WTC11 (cell line): ENCODE results near the gene ANKRD17. TPM values are rescaled to one million over a fixed set of nuclear protein-coding genes. Genes with fewer than 3 reads are reported as not detected.
"Not testable (repeated sequence)": the region's sequence is repeated elsewhere in the genome, so short reads cannot be mapped to it uniquely, and the experiment has no call there.

ENCODE experiments used
- ATAC-seq: fragments of 200-7000 bp; cut with Tn5 transposase; 2 replicates; pipeline ENCODE4 v1.10.0; 2021; ENCODE audit warnings: mild to moderate bottlenecking, moderate library complexity
- CTCF ChIA-PET: fragments of 300-600 bp; sonication (Branson Sonifier 250); formaldehyde crosslinking; loops from one replicate; lab custom pipeline; 2021; ENCODE audit warnings: antibody characterized with exemption; lab: Charles Lee
- POLR2A ChIA-PET: fragments of 350-600 bp; sonication (Branson Sonifier 250); formaldehyde crosslinking; loops from one replicate; lab custom pipeline; 2021; ENCODE audit warnings: antibody characterized with exemption; lab: Charles Lee
- DNase-seq: peaks from one replicate; pipeline ENCODE4 v3.0.0; 2021; ENCODE audit warnings: low spot score
- H3K27ac Mint-ChIP-seq: 2 replicates; pipeline ENCODE4 v1.8.0; 2021; ENCODE audit warnings: mixed read lengths
- H3K27me3 Mint-ChIP-seq: 2 replicates; pipeline ENCODE4 v1.8.0; 2021; ENCODE audit warnings: low read depth, mild to moderate bottlenecking, moderate library complexity, mixed read lengths
- H3K36me3 Mint-ChIP-seq: 2 replicates; pipeline ENCODE4 v1.8.0; 2021; ENCODE audit warnings: mixed read lengths
- H3K4me1 Mint-ChIP-seq: 2 replicates; pipeline ENCODE4 v1.8.0; 2022; ENCODE audit warnings: mixed read lengths
- H3K4me3 Mint-ChIP-seq: 2 replicates; pipeline ENCODE4 v1.8.0; 2021; ENCODE audit warnings: mild to moderate bottlenecking, moderate library complexity, mixed read lengths
- H3K9me3 Mint-ChIP-seq: 2 replicates; pipeline ENCODE4 v1.8.0; 2021; ENCODE audit warnings: mixed read lengths
- ATF3 ChIP-seq: sonication (generic); formaldehyde crosslinking; conservative IDR thresholded peaks from 2 replicates; pipeline ENCODE4 v1.8.1; 2022; ENCODE audit warnings: mild to moderate bottlenecking, missing genetic modification reagents
- E2F4 ChIP-seq: sonication (generic); formaldehyde crosslinking; IDR thresholded peaks from 2 replicates; pipeline ENCODE4 v1.8.1; 2022; ENCODE audit warnings: low read depth, mild to moderate bottlenecking, moderate library complexity, missing genetic modification reagents, borderline replicate concordance
- FOXP1 ChIP-seq: sonication (generic); formaldehyde crosslinking; IDR thresholded peaks from 2 replicates; pipeline ENCODE4 v1.8.0; 2022; ENCODE audit warnings: missing genetic modification reagents, mild to moderate bottlenecking, moderate library complexity, borderline replicate concordance
- GTF2I ChIP-seq: fragments of 250-450 bp; sonication (Bioruptor Pico); conservative IDR thresholded peaks from 2 replicates; pipeline ENCODE4 v1.4.0; 2021; ENCODE audit warnings: mild to moderate bottlenecking
- IRF1 ChIP-seq: sonication (generic); formaldehyde crosslinking; IDR thresholded peaks from 2 replicates; pipeline ENCODE4 v1.8.0; 2023; ENCODE audit warnings: missing genetic modification reagents
- MAX ChIP-seq: sonication (generic); formaldehyde crosslinking; IDR thresholded peaks from 2 replicates; pipeline ENCODE4 v1.8.0; 2022; ENCODE audit warnings: mild to moderate bottlenecking, missing genetic modification reagents
- MYBL2 ChIP-seq: sonication (generic); formaldehyde crosslinking; IDR thresholded peaks from 2 replicates; pipeline ENCODE4 v1.8.1; 2023; ENCODE audit warnings: mild to moderate bottlenecking, moderate library complexity, missing genetic modification reagents
- NFE2L1 ChIP-seq: sonication (generic); formaldehyde crosslinking; IDR thresholded peaks from 2 replicates; pipeline ENCODE4 v1.8.1; 2023; ENCODE audit warnings: missing genetic modification reagents
- NFYB ChIP-seq: sonication (generic); formaldehyde crosslinking; conservative IDR thresholded peaks from 2 replicates; pipeline ENCODE4 v1.8.0; 2022; ENCODE audit warnings: low read depth, missing genetic modification reagents
- RELA ChIP-seq: sonication (generic); formaldehyde crosslinking; IDR thresholded peaks from 2 replicates; pipeline ENCODE4 v1.8.1; 2022; ENCODE audit warnings: missing genetic modification reagents, mild to moderate bottlenecking, borderline replicate concordance
- ZNF281 ChIP-seq: sonication (generic); formaldehyde crosslinking; IDR thresholded peaks from 2 replicates; pipeline ENCODE4 v1.8.0; 2023; ENCODE audit warnings: mild to moderate bottlenecking, missing genetic modification reagents
- total RNA-seq: library from RNA; stranded (reverse); gene quantifications from 3 replicates; pipeline ENCODE4 v1.2.3, GENCODE V29; 2021

The ANKRD17 gene
- total RNA-seq, 1 experiment from 2014 or later = 76.0 TPM

GRCh38 chr4:73231518-73232487 is 26.8 kb downstream of the ANKRD17 start:
- peaks cover 29% of the 10 kb centered on the region for H3K36me3 Mint-ChIP-seq
- no peak overlapping the region for H3K4me3 Mint-ChIP-seq
- CTCF ChIA-PET = no interaction called here
- H3K9me3 Mint-ChIP-seq = peaks cover 4% of the 10 kb centered on the region; the same call in 1 of the 2 replicates
- no peak for ATAC-seq
- POLR2A ChIA-PET = no interaction called here
- no peaks in the 10 kb centered on the region for H3K27me3 Mint-ChIP-seq
- no peak for DNase-seq
- no peak for TF ChIP-seq ZNF281 (CRISPR knock-in tag)
- H3K4me1 Mint-ChIP-seq = no peaks in the 10 kb centered on the region
- H3K27ac Mint-ChIP-seq = 0 out of 2 replicates have a peak overlapping the region, but pooled peaks have one; percentile 3

GRCh38 chr4:73230865-73231517 is 27.6 kb downstream of the ANKRD17 start:
- Mint-ChIP-seq H3K36me3 (peaks cover 29% of the 10 kb centered on the region), H3K9me3 (peaks cover 4% of the 10 kb centered on the region; the same call in 1 of the 2 replicates), H3K4me1 (no peaks in the 10 kb centered on the region), H3K27me3 (no peaks in the 10 kb centered on the region)
- ATAC-seq = no peak
- POLR2A ChIA-PET = no interaction called here
- TF ChIP-seq MYBL2 (no peak), FOXP1 (CRISPR knock-in tag) (no peak)
- TF ChIP-seq, all 79 proteins: peak for 0
- Mint-ChIP-seq H3K4me3 (no peak overlapping the region), H3K27ac (no peak overlapping the region; the same call in 1 of the 2 replicates)
- CTCF ChIA-PET = no interaction called here
- DNase-seq = no peak

GRCh38 chr4:73228800-73229199 is 29.8 kb downstream of the ANKRD17 start:
- POLR2A ChIA-PET, H3K4me3 Mint-ChIP-seq: not testable (repeated sequence)

GRCh38 chr4:73224886-73225285 is 33.7 kb downstream of the ANKRD17 start:
- ChIA-PET POLR2A (no interaction called here), CTCF (no interaction called here)
- no peak overlapping the region for H3K4me3 Mint-ChIP-seq
- ATAC-seq = peak; percentile 17; the same call in 1 of the 2 replicates
- no peaks in the 10 kb centered on the region for H3K27me3 Mint-ChIP-seq
- H3K4me1 Mint-ChIP-seq = peaks cover 28% of the 10 kb centered on the region
- peak overlapping the region; percentile 97 for H3K27ac Mint-ChIP-seq
- peaks cover 4% of the 10 kb centered on the region; the same call in 1 of the 2 replicates for H3K9me3 Mint-ChIP-seq
- peaks cover 3% of the 10 kb centered on the region; the same call in 1 of the 2 replicates for H3K36me3 Mint-ChIP-seq
- TF ChIP-seq E2F4 = no peak
- TF ChIP-seq GTF2I = no peak
- TF ChIP-seq NFYB (CRISPR knock-in tag) = no peak
- no peak for TF ChIP-seq NFE2L1
- TF ChIP-seq IRF1 (CRISPR knock-in tag) = no peak
- no peak for TF ChIP-seq RELA
- no peak for TF ChIP-seq ATF3
- no peak for TF ChIP-seq MAX (CRISPR knock-in tag)
- TF ChIP-seq MYBL2 = no peak
- TF ChIP-seq FOXP1 (CRISPR knock-in tag) = no peak
- no peak for DNase-seq

More at GRCh38 chr4:73228800-73229199, 29.8 kb downstream of the ANKRD17 start:
- ATAC-seq, H3K9me3 Mint-ChIP-seq, CTCF ChIA-PET, H3K27me3 Mint-ChIP-seq, DNase-seq, H3K27ac Mint-ChIP-seq: not testable (repeated sequence)
- Mint-ChIP-seq H3K36me3 (peaks cover 19% of the 10 kb centered on the region), H3K4me1 (peaks cover 16% of the 10 kb centered on the region)
